Fibroblast of gingiva (primary cell): ENCODE data around the gene ATP11A.

Experiments
- DNase-seq: peaks from one replicate; pipeline ENCODE4 v3.0.0-alpha.2; 2011; ENCODE audit warnings: low read depth

The ATP11A gene

DNA sequence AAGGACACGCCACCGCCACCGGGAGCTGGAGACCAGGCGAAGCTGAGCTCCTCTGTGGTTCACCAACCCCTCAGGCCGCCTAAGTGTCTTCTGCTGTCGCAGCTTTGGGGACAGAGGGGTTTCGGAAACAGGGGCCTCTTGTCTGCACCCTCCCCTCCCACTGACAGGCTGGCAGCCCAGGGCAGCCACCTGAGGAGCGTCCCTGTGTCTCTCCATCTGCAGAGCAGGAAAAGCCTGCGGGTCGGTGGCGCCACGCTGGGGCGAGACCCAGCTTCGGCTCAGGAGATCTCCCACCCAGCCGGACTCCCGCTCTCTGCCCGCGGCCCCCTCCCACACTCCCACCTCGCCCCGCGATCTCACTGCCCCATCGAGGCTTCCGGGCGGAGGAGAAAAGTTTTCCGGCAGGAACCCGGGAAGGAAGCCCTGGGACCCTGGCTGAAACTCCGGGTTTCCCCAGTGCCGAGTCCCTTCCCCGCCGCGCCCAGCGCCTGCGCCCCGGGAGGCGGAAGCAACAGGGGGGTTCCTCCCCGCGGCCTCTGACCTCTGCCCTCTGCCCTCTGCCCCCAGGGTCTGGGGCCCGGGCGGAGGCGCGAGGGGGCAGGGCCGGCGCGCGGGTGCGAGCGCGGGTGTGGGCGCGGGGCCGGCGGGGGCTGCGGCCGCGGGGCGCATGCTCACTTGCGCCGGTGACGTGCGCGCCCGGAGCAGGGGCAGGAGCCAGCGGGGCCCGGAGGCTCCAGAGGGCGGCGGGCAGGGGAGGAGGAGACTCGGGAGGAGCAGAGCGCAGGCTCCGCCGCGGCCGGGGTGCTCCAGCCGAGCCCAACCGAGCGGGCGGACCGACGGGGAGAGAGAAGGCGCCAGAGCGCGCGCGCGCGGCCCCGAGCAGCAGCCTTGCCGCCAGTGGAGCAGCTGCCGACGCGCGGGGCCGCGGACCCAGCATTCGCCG, at the start of gene ATP11A:
Gene ATP11A, plus strand, starts transcription at position 736 of the 943 bp plus-strand sequence. CDS start 379 bp downstream, outside the sequence.
- peak; percentile 95 for DNase-seq

DNA sequence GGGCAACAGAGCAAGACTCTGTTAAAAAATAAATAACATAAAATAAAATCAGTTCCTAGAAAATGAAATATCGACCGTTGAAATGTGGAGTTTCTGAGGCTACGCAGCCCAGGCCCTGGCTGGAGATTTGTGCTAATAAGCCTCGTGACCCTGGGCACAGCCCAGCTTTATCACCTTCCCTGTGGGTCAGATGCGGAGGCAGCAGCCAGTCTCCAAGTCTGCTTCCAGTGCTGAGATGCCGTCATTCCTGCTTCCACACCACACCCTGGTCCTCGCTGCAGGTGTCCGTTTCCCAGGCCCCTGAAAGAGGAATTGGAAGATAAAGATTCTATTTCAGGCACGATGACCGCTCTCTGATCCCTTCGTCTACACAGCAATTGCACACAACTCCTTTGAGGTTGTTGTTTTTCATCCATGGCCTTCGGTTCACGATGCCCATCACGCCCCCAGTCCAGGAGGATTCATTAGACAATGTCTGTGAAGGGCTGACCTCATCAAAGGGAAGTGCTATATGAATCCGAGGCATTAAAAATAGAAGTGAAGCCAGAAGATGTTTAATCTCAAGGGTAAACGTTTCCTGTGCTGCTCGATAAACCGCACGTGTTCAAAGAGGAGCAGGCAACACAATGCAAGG, 48.3 kb upstream of the ATP11A start:
- DNase-seq: no peak

DNA sequence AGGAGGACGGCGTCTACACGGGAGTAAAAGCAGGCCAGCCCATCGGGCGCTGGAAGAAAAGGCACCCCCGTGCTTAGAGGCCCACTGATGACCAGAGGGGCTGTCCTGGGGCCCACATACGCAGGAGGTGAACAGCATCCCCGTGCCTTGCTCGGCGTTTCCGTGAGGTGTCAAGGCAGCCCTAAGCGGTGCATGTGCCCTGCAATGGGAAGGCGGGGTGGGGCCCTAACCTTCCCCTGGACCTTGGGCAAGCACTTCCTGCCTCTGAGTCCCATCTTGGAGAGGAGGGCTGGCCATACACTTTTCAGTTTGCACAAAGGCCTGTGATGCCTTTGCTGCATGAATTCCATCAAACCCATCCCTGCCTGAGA, 47.8 kb upstream of the ATP11A start:
- no peak for DNase-seq

DNA sequence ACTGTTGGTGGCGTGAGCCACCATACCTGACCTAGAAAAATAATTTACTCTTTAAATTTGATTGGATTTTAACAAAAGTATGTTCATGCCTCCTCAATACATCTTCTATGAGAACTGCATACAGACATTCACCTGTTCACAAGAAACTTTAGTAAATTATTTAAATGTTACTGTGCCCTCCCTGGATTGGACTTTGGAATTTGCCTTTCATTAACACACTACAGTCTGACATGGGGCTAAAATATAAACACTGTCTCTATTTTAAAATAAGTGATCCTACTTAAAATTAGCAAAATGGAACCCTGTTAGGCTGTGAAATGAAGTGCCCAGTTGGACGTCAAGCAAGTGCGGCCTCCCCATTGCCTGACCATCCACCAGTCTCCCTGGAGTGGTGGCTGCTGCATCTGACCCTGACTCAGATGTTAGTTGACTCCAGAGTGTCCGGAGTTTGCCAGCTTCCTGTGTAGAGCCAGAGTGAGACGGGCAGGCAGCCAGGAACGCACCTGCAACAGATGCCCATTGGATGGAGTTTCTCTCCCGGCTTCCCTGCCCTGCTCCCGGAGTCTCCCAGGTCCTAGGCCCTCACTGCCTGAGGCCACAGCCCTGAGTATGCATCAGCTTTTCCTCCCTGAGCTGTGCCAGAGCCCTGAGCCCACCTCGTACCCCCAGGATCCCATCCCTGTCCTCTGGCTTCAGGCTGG, 45.9 kb upstream of the ATP11A start:
- DNase-seq: no peak

DNA sequence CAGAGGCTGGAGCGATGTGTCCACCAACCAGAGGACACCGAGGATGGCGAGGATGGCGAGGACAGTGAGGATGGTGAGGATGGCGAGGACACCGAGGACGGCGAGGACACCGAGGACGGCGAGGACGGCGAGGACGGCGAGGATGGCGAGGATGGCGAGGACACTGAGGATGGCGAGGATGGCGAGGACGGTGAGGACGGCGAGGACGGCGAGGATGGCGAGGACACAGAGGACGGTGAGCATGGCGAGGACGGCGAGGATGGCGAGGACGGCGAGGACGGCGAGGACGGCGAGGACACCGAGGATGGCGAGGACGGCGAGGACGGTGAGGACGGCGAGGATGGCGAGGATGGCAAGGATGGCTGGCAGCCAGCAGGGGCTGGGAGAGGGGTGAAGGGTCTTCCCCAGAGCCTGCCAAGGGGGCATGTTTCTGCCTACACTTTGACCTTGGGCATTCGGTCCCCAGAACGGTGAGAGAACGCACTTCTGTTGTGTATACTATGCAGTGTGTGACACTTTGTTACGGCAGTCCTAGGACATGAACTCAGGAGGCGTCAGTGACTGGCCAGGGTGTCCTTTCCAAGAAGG, 44.4 kb upstream of the ATP11A start:
- no peak for DNase-seq

DNA sequence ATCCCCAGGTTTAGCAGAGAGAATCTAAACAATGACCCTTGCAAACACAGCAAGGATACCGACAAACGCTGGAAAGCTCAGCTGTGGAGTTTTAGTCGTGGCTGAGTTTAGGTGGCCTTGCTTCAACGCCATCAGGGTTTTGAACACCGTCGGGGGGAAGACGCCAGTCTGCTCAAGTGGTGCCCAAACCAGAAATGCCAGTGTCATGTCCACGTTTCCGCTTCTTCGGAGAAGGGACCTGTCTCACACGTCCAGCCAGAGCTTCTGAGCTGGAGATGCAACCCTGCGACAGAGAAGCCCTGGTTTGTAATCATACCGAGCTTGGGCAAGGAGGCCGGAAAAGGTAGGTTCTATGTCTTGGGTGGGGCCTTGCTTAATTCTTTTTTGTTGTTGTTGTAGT, 42.6 kb upstream of the ATP11A start:
- DNase-seq: no peak

DNA sequence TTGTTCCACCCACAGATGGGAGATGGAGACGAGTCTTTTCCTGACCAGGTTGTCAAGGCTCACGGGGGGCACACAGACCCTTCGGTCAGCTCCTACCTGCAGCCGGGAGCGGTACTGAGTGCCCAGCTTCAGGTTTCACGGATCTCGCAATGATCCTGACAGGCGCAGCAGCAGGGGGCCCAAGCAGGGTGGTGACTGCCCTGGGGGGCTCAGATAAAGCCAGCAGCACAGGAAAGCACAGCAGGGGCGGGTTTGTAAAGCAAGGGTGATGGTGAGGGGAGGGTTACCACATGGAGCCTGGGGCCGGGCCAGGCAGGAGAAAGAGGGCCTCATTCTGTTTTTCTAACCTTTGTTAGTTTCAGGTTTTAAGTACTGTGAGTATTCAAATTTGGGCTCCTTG, 41.7 kb upstream of the ATP11A start:
- DNase-seq: no peak

DNA sequence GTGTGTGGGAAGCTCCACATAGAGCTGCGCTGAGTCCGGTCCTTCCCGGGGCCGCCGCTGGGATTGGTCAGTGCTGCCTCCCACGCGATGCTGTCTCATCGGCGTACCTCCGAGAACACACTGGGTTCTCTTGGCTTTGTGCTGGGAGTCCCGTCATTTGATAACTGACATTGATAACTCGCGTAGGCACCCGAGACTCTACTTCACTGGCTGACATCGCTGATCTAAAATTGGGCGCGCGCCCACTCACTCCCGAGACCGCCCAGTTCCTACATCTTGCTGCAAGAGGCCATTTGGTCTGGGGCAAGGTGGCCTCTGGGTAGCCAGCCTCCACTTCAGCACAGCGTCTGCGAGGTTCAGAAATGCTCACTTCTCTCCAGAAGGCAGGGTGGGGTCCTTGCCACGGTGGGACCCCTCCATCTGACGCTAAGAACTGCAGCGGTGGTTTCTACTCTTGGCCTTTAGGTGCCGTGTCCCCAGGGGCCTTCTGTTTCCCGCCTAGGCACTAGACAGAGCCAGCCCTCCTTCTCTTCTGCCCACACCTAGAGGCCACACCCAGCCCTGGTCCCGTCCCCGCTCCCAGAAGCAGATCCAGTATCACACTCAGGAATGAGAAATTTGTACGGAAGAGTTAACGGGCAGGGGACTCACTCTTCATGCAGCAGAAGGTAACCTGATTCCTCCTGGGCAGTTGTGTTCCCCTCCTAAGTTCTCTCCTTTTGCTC, 40.7 kb upstream of the ATP11A start:
- no peak for DNase-seq

DNA sequence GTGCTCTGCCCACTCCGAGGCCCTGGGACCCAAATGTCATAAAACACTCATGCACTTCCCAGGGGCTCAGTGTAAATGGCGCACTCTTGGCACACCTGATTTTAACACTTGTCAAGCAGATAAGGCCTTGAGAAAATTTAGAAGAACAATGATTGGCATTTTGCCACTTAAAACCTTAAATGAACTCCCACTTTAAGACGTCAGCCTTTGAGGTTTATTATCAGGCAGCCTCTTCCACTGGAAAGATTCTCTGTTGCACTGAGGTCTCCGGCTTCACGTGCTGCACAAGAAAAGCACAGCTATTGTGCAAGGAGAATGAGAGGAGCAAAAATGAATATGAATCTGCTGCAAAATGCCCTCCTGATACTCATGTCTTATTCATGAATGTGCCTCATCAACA, 38.5 kb upstream of the ATP11A start:
- DNase-seq: no peak

DNA sequence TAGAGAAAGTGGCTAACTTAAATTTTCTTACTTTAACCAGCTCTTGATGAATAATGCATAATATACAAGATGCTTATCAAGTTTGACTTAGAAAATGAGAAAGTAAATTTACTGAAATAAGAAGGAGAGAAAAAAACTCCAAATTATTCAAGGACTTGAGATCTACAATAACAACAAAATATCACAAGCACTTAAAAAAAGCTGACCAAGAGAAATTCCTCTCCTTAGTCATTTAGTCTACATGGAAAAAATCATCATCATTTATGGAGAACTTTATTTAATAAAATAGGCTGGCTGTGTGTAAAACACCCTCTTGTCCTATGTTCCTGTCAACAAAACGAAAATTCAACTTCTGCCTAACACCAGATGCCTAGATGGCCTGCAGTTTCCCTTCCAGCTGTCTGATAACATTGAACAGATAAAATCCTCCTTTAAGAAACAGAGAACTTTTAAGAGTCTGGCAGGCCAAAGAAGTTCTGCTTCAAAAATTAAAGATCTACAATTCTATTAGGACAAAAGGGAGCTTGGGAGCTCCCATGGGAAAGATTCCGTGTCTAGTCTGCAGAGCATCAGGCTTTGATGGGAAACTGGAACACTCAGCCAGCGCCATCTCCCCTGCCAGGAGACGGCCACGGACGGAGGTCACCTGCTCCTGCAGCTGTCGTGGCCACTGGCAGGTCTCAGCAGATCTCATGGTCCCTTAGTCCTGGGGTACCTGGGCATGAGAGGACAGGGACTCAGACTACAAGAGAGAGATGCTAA, 37.9 kb upstream of the ATP11A start:
- DNase-seq: no peak

DNA sequence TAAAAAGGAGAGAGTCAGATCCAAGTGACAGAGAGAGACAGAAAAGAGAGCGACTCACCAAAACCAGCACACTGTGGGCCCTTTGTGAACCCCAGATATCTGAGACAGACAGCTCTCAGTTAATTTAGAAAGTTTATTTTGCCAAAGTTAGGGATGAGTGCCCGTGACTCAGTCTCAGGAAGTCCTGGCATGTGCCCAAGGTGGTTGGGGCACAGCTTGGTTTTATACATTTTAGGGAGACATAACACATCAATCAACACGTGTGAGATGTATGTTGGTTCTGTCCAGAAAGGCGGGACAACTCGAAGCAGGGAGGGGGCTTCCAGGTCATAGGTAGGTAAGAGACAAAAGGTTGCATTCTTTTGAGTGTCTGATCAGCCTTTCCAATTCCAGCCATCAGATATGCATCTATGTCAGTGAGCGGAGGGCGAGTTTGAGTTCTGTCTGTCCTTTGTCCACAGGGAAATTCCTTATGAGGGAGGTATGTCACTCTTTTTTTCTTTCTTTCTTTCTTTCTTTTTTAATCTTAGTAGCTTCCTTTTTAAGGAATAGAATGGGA, 37.2 kb upstream of the ATP11A start:
- no peak for DNase-seq

DNA sequence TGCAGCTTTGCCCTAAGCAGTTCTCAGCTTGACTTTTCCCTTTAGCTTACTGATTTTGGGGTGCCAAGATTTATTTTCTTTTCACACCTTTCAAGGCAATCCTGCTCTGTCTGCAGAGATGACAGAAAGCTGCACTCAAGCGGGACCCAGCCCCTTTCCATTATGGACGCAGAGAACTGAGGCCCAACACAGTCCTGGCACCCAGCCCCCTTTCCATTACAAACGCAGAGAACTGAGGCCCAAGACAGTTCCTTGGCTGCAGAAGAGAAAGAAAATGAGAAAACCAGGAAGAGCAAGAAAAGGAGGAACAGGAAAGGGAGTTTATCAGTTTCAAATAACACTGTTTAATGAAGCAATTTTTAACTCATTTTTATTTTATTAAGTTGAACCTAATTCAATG, 36.8 kb upstream of the ATP11A start:
- DNase-seq: no peak

DNA sequence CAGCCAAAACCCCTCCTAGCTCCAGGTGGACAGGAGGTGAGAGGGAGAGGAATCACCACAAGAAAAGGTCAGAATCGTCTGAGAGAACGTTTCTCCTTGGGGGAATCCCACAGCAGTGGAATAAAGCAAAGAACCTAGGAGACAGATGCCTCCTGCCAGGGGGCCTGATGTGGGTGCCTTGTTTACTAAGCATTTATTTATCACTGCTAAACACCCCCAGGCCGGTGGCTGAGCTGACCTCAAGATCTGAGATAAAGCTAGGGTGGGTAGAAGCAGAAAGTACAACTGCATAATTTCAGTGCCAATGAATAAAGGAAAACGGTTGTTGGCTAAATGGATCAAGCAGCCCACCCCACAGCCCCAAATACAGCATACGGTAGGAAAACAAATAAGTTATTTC, 33.9 kb upstream of the ATP11A start:
- DNase-seq: no peak

DNA sequence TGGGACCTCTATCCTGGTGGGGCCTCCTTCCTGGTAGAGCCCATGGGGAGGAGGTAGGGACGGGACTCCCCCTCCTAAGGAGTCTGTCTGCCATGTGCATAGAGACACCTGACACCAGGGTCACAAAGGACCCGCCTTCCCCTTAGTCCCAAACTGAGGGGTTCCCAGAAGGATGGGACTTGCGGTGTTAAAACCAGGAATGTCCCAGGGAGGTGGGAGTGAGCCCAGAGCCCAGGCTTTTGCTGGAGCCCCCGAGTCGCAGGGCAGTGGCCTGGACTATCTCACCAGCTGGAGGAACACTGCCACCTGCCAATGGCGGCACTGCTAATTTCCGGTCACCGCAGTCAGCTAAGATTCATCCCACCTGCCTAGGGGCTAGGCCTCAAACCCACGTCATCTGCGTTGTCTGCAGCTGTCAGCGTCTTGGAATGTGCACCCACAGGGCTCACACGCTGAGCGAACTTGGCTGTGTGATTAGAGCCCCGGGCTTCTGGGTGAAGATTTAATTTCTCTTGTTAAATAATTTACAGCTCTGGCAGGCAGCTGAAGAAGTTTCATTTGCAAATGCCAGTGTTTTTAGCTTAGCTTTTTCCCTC, 31.9 kb upstream of the ATP11A start:
- no peak for DNase-seq

DNA sequence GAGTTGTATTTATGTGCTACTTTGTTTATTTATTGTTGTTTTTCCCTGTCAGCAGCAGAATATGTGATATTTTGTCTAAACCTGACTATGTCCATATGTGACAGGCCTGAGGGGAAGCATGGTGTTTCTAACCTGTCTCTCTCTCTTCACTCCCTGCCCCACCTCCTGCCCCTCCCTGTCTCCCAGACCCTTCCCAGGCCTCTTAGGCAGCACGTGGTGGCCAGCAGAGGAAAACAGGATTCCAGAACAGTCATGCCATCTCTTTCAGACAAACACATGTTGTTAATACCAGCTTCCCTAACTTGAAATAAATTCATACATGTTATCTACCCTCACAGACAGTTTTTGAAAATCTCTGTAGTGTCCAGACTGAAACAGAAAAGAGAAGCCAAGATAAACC, 31.0 kb upstream of the ATP11A start:
- no peak for DNase-seq

DNA sequence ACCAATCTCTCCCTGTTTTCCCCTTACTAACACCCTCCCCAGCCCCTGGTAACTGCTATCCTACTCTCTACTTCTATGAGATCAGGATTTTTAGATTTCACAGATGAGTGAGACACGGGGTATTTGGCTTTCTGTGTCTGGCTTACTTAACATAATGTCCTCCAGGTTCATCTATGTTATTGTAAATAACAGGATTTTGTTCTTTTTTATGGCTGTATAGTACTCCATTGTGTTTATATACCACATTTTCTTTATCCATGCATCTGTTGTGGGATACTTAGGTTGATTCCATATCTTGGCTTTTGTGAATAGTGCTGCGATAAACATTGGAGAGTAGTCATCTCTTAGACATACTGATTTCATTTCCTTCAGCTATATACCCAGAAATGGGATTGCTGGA, 28.5 kb upstream of the ATP11A start:
- no peak for DNase-seq

DNA sequence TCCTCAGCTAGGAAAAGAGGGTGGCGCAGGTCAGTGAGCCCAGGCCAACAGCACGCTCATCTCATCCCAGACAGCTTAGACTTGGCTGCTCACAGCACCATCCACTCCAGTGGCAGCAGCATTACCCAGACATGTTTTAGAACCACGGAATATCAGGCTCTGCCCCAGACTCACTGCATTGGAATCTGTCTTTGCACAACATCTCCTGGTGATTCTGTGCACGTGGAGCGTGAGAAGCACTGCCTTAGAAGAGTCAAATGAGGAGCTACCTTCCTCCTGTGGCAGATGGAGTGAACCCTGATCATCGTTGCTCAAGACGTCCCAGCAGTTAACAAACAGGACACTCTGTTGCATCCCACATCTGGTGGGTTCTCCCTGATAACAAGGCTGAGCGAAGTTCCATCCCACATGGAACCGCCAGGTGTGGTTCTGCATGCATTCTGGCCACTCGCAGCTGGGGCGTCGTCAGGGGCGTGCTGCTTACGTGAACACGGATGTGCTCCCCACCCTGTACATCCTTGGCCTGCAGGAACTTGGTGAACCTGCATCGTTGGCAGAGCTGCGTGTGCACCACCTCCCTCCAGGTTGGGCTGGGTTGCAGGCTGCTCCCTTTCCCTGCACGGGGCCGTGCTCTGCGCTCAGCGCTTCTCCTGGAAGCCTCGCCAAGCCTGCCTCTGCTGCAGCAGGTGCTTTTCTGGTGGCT, 25.2 kb upstream of the ATP11A start:
- no peak for DNase-seq

DNA sequence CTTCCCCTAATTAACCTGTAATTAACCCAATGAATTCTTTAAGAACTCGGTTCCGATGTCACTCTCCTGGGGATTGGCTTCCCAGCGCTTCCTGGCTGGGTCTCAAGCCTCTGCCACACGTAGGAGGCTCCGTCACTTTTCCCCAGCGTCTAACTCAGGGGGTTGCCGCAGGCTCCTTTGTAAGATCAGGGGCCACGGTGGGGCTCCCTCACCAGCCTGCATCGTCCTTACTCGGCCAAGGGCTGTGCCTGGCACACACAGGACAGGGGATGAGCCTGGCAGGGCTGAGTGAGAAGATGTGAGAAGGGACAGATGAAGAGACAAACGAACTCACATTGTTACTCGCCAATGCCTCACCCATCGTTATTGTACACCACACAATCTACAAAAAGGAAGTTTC, 20.9 kb upstream of the ATP11A start:
- DNase-seq: no peak

DNA sequence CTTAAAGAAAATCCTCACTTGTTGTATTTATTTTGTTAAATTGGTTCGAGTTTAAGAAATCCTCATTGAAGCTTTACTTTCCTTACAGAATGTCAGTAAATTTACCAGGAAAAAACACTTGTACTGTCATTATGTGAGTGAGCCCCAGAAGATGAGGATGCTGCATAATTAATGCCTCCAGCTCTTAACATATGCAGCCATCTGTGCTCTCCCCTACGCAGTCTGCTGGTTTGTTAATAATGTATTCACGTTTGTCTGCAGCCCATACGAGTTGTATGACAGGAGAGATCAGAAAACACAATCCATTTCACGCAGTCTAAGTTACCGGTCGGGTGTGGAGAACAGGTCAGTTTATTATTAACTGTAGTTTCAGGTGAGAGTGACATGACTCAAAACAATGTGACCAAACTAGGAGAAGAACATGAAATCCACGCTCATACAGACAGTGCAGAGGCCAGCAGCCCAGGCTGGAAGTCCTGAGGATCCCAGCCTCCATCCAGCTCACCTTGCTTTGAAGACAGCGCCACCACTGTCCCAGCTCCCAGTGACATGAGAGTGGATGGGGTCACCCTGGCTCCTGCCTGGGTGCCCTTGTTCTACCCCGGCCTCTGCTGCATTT, 19.8 kb upstream of the ATP11A start:
- DNase-seq: no peak
